ENCODE data around the gene PEX14.

The PEX14 gene

GRCh38 chr1:10484521-10484920 lies 9.8 kb downstream of the PEX14 start:
- Histone ChIP-seq H3K4me3 (ENCODE audit: insufficient read depth, low read length, poor library complexity, severe bottlenecking) (no peak overlapping the region), H3F3A (ENCODE audit: insufficient read depth) (no peaks in the 10 kb centered on the region), H3K27me3 (ENCODE audit: low read length) (no peaks in the 10 kb centered on the region), H3K9me3 (ENCODE audit: insufficient read depth, low read length) (no peaks in the 10 kb centered on the region), H3K9ac (ENCODE audit: low read length) (no peak overlapping the region), H3K36me3 (ENCODE audit: low read length) (no peaks in the 10 kb centered on the region), H3K79me2 (ENCODE audit: insufficient read depth, low read length) (peaks cover 61% of the 10 kb centered on the region), H3K9me2 (replicated peaks; ENCODE audit: insufficient read depth, low read length) (no peaks in the 10 kb centered on the region), H2AFZ (ENCODE audit: low read depth, low read length, severe bottlenecking) (no peak overlapping the region), H3K27ac (ENCODE audit: low read depth, low read length) (no peak overlapping the region), H3K4me2 (ENCODE audit: low read depth, low read length, poor library complexity, severe bottlenecking) (no peak overlapping the region), H4K20me1 (ENCODE audit: low read depth, low read length) (no peaks in the 10 kb centered on the region)
- TF ChIP-seq CTCF (IDR thresholded peaks at IDR 0.05; ENCODE audit: insufficient read depth, low read length, poor library complexity, severe bottlenecking): no peak
- no peak for TF ChIP-seq EZH2phosphoT487 (conservative IDR thresholded peaks at IDR 0.05; ENCODE audit: low read length)

- Histone ChIP-seq H3K27me3 (ENCODE audit: low read length) (no peaks in the 10 kb centered on the region), H3K4me2 (ENCODE audit: low read depth, low read length, poor library complexity, severe bottlenecking) (no peak overlapping the region), H3K4me3 (ENCODE audit: insufficient read depth, low read length, poor library complexity, severe bottlenecking) (no peak overlapping the region), H2AFZ (ENCODE audit: low read depth, low read length, severe bottlenecking) (no peak overlapping the region), H3F3A (ENCODE audit: insufficient read depth) (no peaks in the 10 kb centered on the region), H4K20me1 (ENCODE audit: low read depth, low read length) (no peaks in the 10 kb centered on the region), H3K36me3 (ENCODE audit: low read length) (no peaks in the 10 kb centered on the region), H3K79me2 (ENCODE audit: insufficient read depth, low read length) (peaks cover 72% of the 10 kb centered on the region), H3K9me2 (replicated peaks; ENCODE audit: insufficient read depth, low read length) (no peaks in the 10 kb centered on the region), H3K9me3 (ENCODE audit: insufficient read depth, low read length) (no peaks in the 10 kb centered on the region), H3K9ac (ENCODE audit: low read length) (no peak overlapping the region), H3K27ac (ENCODE audit: low read depth, low read length) (no peak overlapping the region)
- TF ChIP-seq EZH2phosphoT487 (conservative IDR thresholded peaks at IDR 0.05; ENCODE audit: low read length) (no peak), CTCF (IDR thresholded peaks at IDR 0.05; ENCODE audit: insufficient read depth, low read length, poor library complexity, severe bottlenecking) (no peak)
Observed at GRCh38 chr1:10489291-10490055, 14.7 kb downstream of the PEX14 start.

GRCh38 chr1:10490286-10490970 lies 15.7 kb downstream of the PEX14 start:
- no peak overlapping the region for H2AFZ ChIP-seq (ENCODE audit: low read depth, low read length, severe bottlenecking)
- no peaks in the 10 kb centered on the region for H3K36me3 ChIP-seq (ENCODE audit: low read length)
- H3K79me2 ChIP-seq (ENCODE audit: insufficient read depth, low read length): peaks cover 66% of the 10 kb centered on the region
- H4K20me1 ChIP-seq (ENCODE audit: low read depth, low read length): no peaks in the 10 kb centered on the region
- H3K27ac ChIP-seq (ENCODE audit: low read depth, low read length): no peak overlapping the region
- H3K9me2 ChIP-seq (replicated peaks; ENCODE audit: insufficient read depth, low read length): no peaks in the 10 kb centered on the region
- H3F3A ChIP-seq (ENCODE audit: insufficient read depth): no peaks in the 10 kb centered on the region
- H3K27me3 ChIP-seq (ENCODE audit: low read length): no peaks in the 10 kb centered on the region
- H3K9ac ChIP-seq (ENCODE audit: low read length): no peak overlapping the region
- no peaks in the 10 kb centered on the region for H3K9me3 ChIP-seq (ENCODE audit: insufficient read depth, low read length)
- TF ChIP-seq EZH2phosphoT487 (conservative IDR thresholded peaks at IDR 0.05; ENCODE audit: low read length): no peak
- no peak for TF ChIP-seq CTCF (IDR thresholded peaks at IDR 0.05; ENCODE audit: insufficient read depth, low read length, poor library complexity, severe bottlenecking)
- H3K4me2 ChIP-seq (ENCODE audit: low read depth, low read length, poor library complexity, severe bottlenecking): no peak overlapping the region
- H3K4me3 ChIP-seq (ENCODE audit: insufficient read depth, low read length, poor library complexity, severe bottlenecking): no peak overlapping the region
